Measurements from ENCODE around the gene EPB41L3. TPM values are rescaled to one million over a fixed set of nuclear protein-coding genes. Genes with fewer than 3 reads are reported as not detected.

EPB41L3 gene
- total RNA-seq, 1 experiment from 2014 or later, result 20.6 TPM

DNA sequence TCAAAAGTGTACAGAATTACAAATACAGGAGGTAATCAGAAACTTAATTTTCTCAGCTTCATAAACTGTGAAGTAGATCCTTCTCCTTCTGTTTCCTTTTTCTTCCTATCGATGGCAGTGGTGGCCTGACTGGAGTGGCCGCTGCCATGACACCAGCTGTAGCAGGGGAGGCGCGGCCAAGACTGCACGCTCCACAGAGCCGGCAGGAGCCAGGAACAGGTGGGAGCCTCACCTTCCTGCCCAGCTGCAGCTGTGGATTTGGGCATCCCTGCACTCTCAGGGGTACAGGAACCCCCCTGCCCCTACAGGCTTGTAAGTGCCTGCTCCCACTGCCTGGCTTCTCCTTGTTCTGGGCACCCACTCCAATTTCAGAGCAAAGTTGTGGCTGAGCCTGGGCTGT is 76.1 kb downstream of the EPB41L3 start:
- H3K4me1 Mint-ChIP-seq, result peaks cover 12% of the 10 kb centered on the region
- no peak for DNase-seq (ENCODE audit: low spot score)

DNA sequence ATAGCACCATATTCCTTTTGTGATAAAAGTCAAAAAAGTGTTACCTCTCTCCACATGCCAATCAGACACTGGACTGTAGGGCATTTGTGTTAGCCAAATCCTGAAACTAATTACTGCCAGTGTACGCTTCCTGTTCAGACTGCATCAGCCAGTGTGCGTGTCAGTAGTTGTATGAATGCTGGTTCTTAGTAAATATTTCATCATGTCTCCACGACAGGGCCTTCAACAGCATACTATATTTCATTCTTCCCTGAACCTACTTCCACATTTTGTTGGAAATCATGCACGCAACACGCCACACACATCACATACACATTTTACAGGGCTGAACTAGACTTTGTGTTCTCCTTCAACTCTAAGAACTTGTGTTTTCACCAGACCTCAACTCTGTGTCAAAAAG is 77.5 kb downstream of the EPB41L3 start:
- H3K9me3 Mint-ChIP-seq, result no peaks in the 10 kb centered on the region
- ChIA-PET POLR2A (no interaction called here), CTCF (no interaction called here)
- DNase-seq (ENCODE audit: low spot score), result no peak
- no peak for ATAC-seq
- H3K27me3 Mint-ChIP-seq (ENCODE audit: low read depth), result no peaks in the 10 kb centered on the region
- no peaks in the 10 kb centered on the region for H3K36me3 Mint-ChIP-seq
- peaks cover 12% of the 10 kb centered on the region for H3K4me1 Mint-ChIP-seq
- TF ChIP-seq MXD4 (CRISPR knock-in tag; IDR thresholded peaks at IDR 0.05; ENCODE audit: borderline replicate concordance) (no peak), HMGA2 (CRISPR knock-in tag; IDR thresholded peaks at IDR 0.05) (no peak), ELF4 (CRISPR knock-in tag; IDR thresholded peaks at IDR 0.05; ENCODE audit: low read depth) (no peak), KAT7 (CRISPR knock-in tag; IDR thresholded peaks at IDR 0.05; ENCODE audit: borderline replicate concordance) (no peak), ATF1 (CRISPR knock-in tag; IDR thresholded peaks at IDR 0.05) (no peak), GABPB1 (CRISPR knock-in tag; IDR thresholded peaks at IDR 0.05) (no peak)
- TF ChIP-seq, protein P1, sequence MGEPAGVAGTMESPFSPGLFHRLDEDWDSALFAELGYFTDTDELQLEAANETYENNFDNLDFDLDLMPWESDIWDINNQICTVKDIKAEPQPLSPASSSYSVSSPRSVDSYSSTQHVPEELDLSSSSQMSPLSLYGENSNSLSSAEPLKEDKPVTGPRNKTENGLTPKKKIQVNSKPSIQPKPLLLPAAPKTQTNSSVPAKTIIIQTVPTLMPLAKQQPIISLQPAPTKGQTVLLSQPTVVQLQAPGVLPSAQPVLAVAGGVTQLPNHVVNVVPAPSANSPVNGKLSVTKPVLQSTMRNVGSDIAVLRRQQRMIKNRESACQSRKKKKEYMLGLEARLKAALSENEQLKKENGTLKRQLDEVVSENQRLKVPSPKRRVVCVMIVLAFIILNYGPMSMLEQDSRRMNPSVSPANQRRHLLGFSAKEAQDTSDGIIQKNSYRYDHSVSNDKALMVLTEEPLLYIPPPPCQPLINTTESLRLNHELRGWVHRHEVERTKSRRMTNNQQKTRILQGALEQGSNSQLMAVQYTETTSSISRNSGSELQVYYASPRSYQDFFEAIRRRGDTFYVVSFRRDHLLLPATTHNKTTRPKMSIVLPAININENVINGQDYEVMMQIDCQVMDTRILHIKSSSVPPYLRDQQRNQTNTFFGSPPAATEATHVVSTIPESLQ (CRISPR knock-in tag; IDR thresholded peaks at IDR 0.05), result no peak
- no peak overlapping the region for H3K27ac Mint-ChIP-seq
- no peak overlapping the region for H3K4me3 Mint-ChIP-seq

More for the DNA sequence above, 76.1 kb downstream of the EPB41L3 start:
- ChIA-PET POLR2A (no interaction called here), CTCF (interaction anchor here (2.4 kb wide), 1 partner anchor 79 kb away, joined by 10 read pairs; no protein-coding TSS in a partner anchor)
- no peak for TF ChIP-seq ETV6 (CRISPR knock-in tag; IDR thresholded peaks at IDR 0.05)
- TF ChIP-seq, protein P2, sequence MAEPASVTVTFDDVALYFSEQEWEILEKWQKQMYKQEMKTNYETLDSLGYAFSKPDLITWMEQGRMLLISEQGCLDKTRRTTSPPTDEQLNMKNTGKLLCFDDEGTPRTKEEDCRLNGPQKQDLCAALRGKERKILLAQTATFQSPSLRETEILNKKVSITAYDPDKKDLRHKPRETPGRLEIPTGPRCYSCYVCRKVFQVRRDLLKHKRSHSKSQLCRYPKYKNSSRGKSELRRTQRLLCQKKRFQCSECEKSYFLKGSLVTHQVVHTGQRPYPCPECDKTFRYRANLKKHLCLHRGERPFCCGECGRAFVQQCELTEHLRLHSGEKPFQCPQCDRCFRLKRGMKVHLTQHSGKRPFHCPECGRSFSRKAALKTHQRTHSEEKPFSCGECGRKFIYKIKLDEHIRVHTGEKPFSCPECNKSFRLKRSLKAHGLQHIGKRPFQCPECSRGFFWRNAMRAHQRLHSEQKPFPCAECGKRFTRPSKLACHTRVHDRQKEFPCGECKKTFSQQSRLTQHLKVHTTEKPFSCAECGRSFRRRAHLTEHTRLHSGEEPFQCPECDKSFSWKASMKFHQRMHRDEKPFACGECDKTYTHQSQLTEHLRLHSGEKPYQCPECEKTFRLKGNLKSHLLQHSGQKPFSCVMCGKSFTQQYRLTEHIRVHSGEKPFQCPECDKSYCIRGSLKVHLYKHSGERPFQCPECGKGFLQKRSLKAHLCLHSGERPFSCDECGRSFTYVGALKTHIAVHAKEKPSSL (CRISPR knock-in tag; conservative IDR thresholded peaks at IDR 0.05), result no peak
- TF ChIP-seq GABPB1 (CRISPR knock-in tag; IDR thresholded peaks at IDR 0.05), result no peak
- no peak for TF ChIP-seq ZNF423 (CRISPR knock-in tag; IDR thresholded peaks at IDR 0.05)
- no peak for TF ChIP-seq EMX1 (CRISPR knock-in tag; IDR thresholded peaks at IDR 0.05)
- TF ChIP-seq, protein P3, sequence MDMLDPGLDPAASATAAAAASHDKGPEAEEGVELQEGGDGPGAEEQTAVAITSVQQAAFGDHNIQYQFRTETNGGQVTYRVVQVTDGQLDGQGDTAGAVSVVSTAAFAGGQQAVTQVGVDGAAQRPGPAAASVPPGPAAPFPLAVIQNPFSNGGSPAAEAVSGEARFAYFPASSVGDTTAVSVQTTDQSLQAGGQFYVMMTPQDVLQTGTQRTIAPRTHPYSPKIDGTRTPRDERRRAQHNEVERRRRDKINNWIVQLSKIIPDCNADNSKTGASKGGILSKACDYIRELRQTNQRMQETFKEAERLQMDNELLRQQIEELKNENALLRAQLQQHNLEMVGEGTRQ (CRISPR knock-in tag; IDR thresholded peaks at IDR 0.05), result no peak
- Mint-ChIP-seq H3K9me3 (no peaks in the 10 kb centered on the region), H3K27ac (no peak overlapping the region), H3K36me3 (no peaks in the 10 kb centered on the region), H3K27me3 (ENCODE audit: low read depth) (no peaks in the 10 kb centered on the region), H3K4me3 (no peak overlapping the region)
- peak; percentile 51 for ATAC-seq

DNA sequence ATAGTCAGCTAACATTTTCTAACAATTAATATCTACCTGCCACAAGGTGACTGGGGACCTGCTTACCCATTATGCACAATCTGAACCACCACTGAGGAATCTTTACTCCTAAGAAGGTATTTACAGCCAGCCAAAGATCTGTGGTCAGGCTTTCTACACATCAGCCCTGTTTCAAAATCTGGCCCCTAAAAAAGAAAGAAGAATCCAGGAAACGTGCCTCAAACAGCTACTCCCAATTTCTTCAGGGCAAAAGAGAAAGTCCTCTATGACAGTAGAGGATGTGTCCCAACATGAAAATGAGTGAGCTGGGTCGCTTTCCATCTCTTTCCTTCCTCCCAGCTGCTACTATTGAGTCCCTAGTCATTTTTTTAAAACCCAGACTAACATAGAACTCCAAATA is 79.5 kb downstream of the EPB41L3 start:
- Mint-ChIP-seq H3K9me3 (no peaks in the 10 kb centered on the region), H3K27me3 (ENCODE audit: low read depth) (no peaks in the 10 kb centered on the region), H3K36me3 (no peaks in the 10 kb centered on the region), H3K4me3 (no peak overlapping the region), H3K4me1 (peaks cover 17% of the 10 kb centered on the region), H3K27ac (no peak overlapping the region)
- TF ChIP-seq NFE2L1 (CRISPR knock-in tag; IDR thresholded peaks at IDR 0.05) (no peak), JAZF1 (CRISPR knock-in tag; IDR thresholded peaks at IDR 0.05) (no peak)
- TF ChIP-seq, protein P4, sequence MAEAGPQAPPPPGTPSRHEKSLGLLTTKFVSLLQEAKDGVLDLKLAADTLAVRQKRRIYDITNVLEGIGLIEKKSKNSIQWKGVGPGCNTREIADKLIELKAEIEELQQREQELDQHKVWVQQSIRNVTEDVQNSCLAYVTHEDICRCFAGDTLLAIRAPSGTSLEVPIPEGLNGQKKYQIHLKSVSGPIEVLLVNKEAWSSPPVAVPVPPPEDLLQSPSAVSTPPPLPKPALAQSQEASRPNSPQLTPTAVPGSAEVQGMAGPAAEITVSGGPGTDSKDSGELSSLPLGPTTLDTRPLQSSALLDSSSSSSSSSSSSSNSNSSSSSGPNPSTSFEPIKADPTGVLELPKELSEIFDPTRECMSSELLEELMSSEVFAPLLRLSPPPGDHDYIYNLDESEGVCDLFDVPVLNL (CRISPR knock-in tag; IDR thresholded peaks at IDR 0.05; ENCODE audit: borderline replicate concordance, low read depth), result no peak
- CTCF ChIA-PET, result no interaction called here
- DNase-seq (ENCODE audit: low spot score) (no peak), ATAC-seq (no peak)
- POLR2A ChIA-PET, result no interaction called here
